HUES64 (cell line): Measurements from ENCODE around the gene CDC42BPB.

Source experiments
- H3K27ac ChIP-seq: 2 replicates; pipeline ENCODE4 v1.7.0; 2013; ENCODE audit warnings: low read depth, low read length, inconsistent platforms
- H3K27me3 ChIP-seq: 2 replicates; pipeline ENCODE4 v1.6.1; 2013; ENCODE audit warnings: mild to moderate bottlenecking, low read length; ENCODE audit not compliant: insufficient read depth
- H3K36me3 ChIP-seq: 2 replicates; pipeline ENCODE4 v1.6.1; 2013; ENCODE audit warnings: mild to moderate bottlenecking, low read length; ENCODE audit not compliant: insufficient read depth
- H3K4me1 ChIP-seq: 2 replicates; pipeline ENCODE4 v1.6.1; 2013; ENCODE audit warnings: mild to moderate bottlenecking, low read length, moderate library complexity; ENCODE audit not compliant: insufficient read depth
- H3K4me3 ChIP-seq: 2 replicates; pipeline ENCODE4 v1.5.1; 2013; ENCODE audit warnings: mild to moderate bottlenecking, low read length, moderate library complexity
- H3K9ac ChIP-seq: 2 replicates; pipeline ENCODE4 v1.6.1; 2013; ENCODE audit warnings: mild to moderate bottlenecking, low read depth, low read length
- H3K9me3 ChIP-seq: 2 replicates; pipeline ENCODE4 v1.6.1; 2013; ENCODE audit warnings: low read depth, low read length; ENCODE audit not compliant: insufficient read depth
- WGBS: fragments of 150-250, 120-280 bp; methylation state at CpG from one replicate; pipeline ENCODE4 v1.1.7; 2013; ENCODE audit warnings: missing lambda C conversion rate; 5-methylcytosine and 5-hydroxymethylcytosine counted together

Gene CDC42BPB

GRCh38 chr14:102892651-102893050, 164.7 kb downstream of the CDC42BPB start:
- no peaks in the 10 kb centered on the region for H3K36me3 ChIP-seq
- no peak overlapping the region for H3K27ac ChIP-seq
- no peak overlapping the region for H3K9ac ChIP-seq
- H3K9me3 ChIP-seq, result no peaks in the 10 kb centered on the region
- no peaks in the 10 kb centered on the region for H3K4me1 ChIP-seq
- H3K4me3 ChIP-seq, result no peak overlapping the region
- H3K27me3 ChIP-seq, result no peaks in the 10 kb centered on the region
- WGBS, result 96% methylated on average over 8 of the region's 8 CpGs

- 90% methylated on average over 4 of the region's 4 CpGs for WGBS
- Histone ChIP-seq H3K27me3 (no peaks in the 10 kb centered on the region), H3K4me3 (no peak overlapping the region), H3K9ac (no peak overlapping the region), H3K4me1 (no peaks in the 10 kb centered on the region), H3K27ac (no peak overlapping the region), H3K9me3 (no peaks in the 10 kb centered on the region), H3K36me3 (no peaks in the 10 kb centered on the region)
Observed at GRCh38 chr14:102891556-102891955, 165.8 kb downstream of the CDC42BPB start.

DNA sequence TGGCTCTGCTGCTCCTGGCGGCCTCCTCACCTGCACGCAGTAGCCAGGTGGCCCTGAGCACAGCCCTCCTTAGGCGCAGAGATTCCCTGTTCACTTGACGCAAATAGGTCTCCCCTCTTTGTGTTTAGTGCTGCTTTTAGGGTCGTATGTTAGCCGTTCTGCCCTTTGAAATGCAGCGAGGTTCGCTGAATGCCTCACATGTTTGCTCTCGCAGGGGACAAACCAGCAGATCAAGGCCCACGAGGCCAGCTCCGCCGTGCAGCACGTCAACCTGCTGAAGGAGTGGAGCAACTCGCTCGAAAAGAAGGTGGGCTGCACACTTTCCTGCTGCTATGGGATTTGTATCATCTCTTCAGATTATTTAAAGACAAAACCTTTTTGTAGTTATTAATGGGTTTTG, 166.2 kb downstream of the CDC42BPB start:
- WGBS, result 85% methylated on average over 15 of the region's 15 CpGs

DNA sequence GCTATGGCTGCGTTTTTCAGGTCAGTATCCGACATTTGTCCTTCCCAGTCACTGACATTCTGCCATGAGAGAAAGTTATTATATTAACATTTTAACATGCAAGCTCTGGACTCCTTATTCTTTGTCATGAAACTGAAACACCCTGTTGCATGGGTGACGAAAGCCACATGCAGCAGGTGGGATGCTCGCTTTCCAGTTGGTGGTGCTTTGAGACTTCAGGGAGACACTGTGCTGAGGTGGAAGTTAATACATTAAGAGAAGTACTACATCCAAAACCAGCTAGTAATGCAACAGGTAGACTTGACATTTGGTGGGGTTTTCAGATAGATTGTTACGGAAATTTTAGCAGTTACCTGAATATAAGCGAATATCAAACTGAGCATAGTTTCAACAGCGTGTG, 167.7 kb downstream of the CDC42BPB start:
- Histone ChIP-seq H3K27ac (no peak overlapping the region), H3K9me3 (no peaks in the 10 kb centered on the region), H3K27me3 (no peaks in the 10 kb centered on the region), H3K4me1 (no peaks in the 10 kb centered on the region), H3K9ac (no peak overlapping the region), H3K36me3 (no peaks in the 10 kb centered on the region), H3K4me3 (no peak overlapping the region)
- WGBS, result 91% methylated on average over 7 of the region's 7 CpGs

More for the DNA sequence above, 166.2 kb downstream of the CDC42BPB start:
- no peaks in the 10 kb centered on the region for H3K9me3 ChIP-seq
- H3K36me3 ChIP-seq, result no peaks in the 10 kb centered on the region
- H3K27me3 ChIP-seq, result no peaks in the 10 kb centered on the region
- no peaks in the 10 kb centered on the region for H3K4me1 ChIP-seq
- no peak overlapping the region for H3K4me3 ChIP-seq
- no peak overlapping the region; the same call in 1 of the 2 replicates for H3K9ac ChIP-seq
- no peak overlapping the region for H3K27ac ChIP-seq

DNA sequence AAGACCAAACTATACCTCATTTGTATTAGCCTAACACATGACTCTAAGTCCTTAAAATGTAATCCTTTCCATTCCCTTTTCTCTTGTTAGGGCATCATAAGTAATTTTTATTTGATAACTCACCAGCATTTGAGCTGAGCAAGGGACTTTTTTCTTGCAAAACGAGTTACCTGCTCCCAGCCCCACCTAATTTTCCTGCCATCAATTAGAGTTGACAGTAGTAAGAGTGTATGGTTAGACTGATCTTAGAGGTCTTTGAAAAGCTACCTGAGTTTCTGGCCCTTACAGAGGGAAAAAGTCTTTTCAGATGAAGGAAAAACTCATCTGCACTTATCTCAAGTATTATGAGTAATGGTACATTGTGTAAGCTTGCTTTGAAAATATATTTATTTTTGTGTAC, 168.6 kb downstream of the CDC42BPB start:
- H3K4me1 ChIP-seq, result no peaks in the 10 kb centered on the region
- WGBS, result no CpG with 5 or more reads among the region's 1 CpG
- no peak overlapping the region for H3K27ac ChIP-seq
- H3K27me3 ChIP-seq, result no peaks in the 10 kb centered on the region
- H3K36me3 ChIP-seq, result no peaks in the 10 kb centered on the region
- no peaks in the 10 kb centered on the region for H3K9me3 ChIP-seq
- H3K4me3 ChIP-seq, result no peak overlapping the region
- no peak overlapping the region for H3K9ac ChIP-seq

DNA sequence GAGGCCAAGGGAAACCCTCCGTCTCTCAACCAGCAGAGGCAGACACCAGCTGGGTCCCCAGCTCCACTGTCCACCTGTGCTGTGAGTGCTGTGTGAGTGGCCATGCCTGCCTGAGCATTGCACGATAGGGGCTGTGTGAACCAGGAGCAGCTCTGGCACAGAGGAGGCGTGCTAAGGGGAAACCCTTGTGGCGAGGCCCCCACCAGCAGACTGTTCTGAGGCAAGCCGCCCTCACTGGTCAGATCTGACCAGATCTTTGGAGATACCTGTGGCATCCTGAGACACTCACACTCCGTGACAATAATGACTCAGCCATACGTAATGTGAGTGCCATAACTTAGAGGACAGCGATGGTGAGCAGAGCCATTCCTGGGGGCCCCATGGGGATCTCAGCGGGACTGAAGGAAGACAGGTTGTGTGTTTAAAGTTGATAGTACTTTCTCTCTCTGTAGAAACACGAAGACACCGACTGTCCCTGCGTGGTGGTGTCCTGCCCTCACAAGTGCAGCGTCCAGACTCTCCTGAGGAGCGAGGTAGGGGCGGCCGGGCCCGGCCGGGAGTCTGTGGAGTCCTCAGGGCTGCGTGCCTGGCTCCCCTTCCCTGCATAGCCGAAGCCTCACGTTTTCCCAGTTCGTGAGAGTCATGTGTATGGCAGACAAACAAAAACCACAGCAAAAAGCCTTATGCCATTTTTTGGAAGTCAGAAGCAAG, 171.5 kb downstream of the CDC42BPB start:
- 94% methylated on average over 22 of the region's 22 CpGs for WGBS
- Histone ChIP-seq H3K36me3 (0 out of 2 replicates have a peak, but pooled peaks cover 2% of the 10 kb centered on the region), H3K27ac (no peak overlapping the region), H3K9me3 (no peaks in the 10 kb centered on the region), H3K27me3 (no peaks in the 10 kb centered on the region), H3K4me1 (no peaks in the 10 kb centered on the region), H3K4me3 (no peak overlapping the region), H3K9ac (no peak overlapping the region)

DNA sequence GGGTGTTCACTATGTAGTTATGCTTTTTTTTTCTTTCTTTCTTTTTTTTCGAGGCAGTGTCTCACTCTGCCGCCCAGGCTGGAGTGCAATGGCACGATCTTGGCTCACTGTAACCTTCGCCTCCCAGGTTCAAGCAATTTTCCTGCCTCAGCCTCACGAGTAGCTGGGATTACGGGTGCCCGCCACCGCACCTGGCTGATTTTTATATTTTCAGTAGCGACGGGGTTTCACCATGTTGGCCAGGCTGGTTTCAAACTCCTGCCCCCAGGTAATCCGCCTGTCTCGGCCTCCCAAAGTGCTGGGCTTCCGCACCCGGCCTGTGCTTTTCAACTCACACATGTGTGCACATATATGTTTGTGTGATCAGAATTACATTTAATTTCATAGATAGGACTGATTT, 173.8 kb downstream of the CDC42BPB start:
- H3K27me3 ChIP-seq, result no peaks in the 10 kb centered on the region
- H3K4me1 ChIP-seq, result no peaks in the 10 kb centered on the region
- no peak overlapping the region for H3K4me3 ChIP-seq
- no peak overlapping the region for H3K27ac ChIP-seq
- H3K9me3 ChIP-seq, result no peaks in the 10 kb centered on the region
- H3K9ac ChIP-seq, result no peak overlapping the region
- 0 out of 2 replicates have a peak, but pooled peaks cover 2% of the 10 kb centered on the region for H3K36me3 ChIP-seq
- WGBS, result 97% methylated on average over 14 of the region's 14 CpGs

GRCh38 chr14:102883089-102883541, 174.2 kb downstream of the CDC42BPB start:
- no peaks in the 10 kb centered on the region for H3K9me3 ChIP-seq
- H3K36me3 ChIP-seq, result peaks cover 2% of the 10 kb centered on the region; the same call in 1 of the 2 replicates
- H3K27ac ChIP-seq, result no peak overlapping the region
- H3K9ac ChIP-seq, result no peak overlapping the region
- WGBS, result 97% methylated on average over 5 of the region's 5 CpGs
- no peaks in the 10 kb centered on the region for H3K27me3 ChIP-seq
- no peaks in the 10 kb centered on the region for H3K4me1 ChIP-seq
- H3K4me3 ChIP-seq, result no peak overlapping the region
